HepG2 (cell line): ENCODE measurements around the gene EVL.

Experiments used
- CREM ChIP-seq, 2 experiments: sonication (generic) in 1 of 2; formaldehyde crosslinking in 1 of 2; IDR thresholded peaks; 2 replicates each; pipeline versions ENCODE4 v1.4.0 to v1.6.1; 2016 to 2020; ENCODE audit warnings: antibody characterized with exemption in 1 of 2, mild to moderate bottlenecking in 1 of 2, missing genetic modification reagents in 1 of 2
- CTCF ChIP-seq: sonication (generic); formaldehyde crosslinking; IDR thresholded peaks from 2 replicates; pipeline ENCODE4 v1.5.0; 2020; ENCODE audit warnings: mild to moderate bottlenecking, missing genetic modification reagents, moderate library complexity
- FOXK2 ChIP-seq: fragments of 450-650 bp; IDR thresholded peaks from 2 replicates; pipeline ENCODE4 v1.6.1; 2016
- FOXM1 ChIP-seq: sonication (generic); formaldehyde crosslinking; IDR thresholded peaks from 2 replicates; pipeline ENCODE4 v1.5.0; 2020; ENCODE audit warnings: missing genetic modification reagents

DNA sequence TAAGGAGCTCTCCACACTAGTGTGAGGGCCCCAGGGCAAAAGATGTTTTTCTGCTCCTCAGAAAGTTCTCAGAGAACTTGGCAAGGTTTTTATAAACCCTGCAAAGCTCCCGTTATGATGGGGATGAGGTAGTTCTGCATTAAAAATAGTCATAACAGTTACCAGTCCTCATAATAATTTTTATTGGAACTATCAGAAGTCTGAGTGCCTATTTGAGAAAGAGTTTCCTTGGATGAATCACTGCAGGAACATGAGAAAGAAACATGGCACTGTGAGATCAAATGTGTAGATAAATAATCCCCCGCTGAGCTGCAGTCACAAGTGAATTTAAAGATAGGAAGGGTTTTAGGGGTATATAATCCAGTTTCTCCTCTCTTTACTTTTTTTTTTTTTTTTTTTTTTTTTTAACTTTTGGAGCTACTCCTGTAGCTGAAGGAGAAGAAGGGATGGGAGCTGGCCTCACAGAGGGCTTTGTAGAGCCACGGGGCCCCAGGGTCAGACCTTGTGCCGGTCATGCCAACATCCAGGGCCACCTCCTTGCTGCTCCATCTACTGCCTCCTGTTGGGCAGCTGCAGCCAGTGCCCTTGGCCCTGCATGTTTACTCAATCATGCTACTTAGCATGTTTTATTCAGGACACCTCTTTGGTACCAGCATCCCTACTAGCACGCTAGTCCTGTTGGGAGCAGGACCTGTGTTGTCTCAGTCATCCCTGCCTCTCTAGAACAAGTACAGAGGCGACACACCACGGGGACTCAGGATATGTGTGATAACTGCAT lies 39.5 kb downstream of the EVL start:
- no peak for TF ChIP-seq CTCF (CRISPR knock-in tag)
- no peak for TF ChIP-seq FOXK2
- no peak for TF ChIP-seq FOXM1
- no peak for TF ChIP-seq CREM (IDR thresholded peaks at IDR 0.05)
- no peak for TF ChIP-seq CREM (CRISPR knock-in tag; IDR thresholded peaks at IDR 0.05)
